ENCODE results near the gene PYGB.

- no peak for TF ChIP-seq CTCF (IDR thresholded peaks at IDR 0.05; ENCODE audit: poor library complexity)
- no peak for TF ChIP-seq EZH2 (IDR thresholded peaks at IDR 0.05; ENCODE audit: borderline replicate concordance)
Measured at GRCh38 chr20:25243416-25243979, 4.4 kb upstream of the PYGB start.

Measured in hepatocyte (in vitro differentiated cells).